ENCODE results near the gene DNAH14.

DNA sequence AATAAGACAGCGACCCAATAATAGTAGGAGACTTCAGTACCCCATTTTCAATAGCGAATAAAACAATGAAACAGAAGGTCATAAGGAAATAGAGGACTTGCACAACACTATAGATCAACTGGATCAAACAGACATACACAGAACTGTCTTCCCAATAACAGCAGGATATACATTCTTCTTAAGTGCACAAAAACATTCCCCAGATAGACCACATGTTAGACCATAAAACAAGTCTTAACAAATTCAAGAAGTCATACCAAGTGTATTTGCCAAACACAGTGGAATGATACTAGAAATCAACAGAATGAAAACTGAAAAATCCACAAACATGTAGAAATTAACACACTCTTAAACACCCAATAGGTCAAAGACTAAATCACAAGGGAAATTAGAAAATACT, 420.4 kb downstream of the DNAH14 start:
- TF ChIP-seq, protein P1, sequence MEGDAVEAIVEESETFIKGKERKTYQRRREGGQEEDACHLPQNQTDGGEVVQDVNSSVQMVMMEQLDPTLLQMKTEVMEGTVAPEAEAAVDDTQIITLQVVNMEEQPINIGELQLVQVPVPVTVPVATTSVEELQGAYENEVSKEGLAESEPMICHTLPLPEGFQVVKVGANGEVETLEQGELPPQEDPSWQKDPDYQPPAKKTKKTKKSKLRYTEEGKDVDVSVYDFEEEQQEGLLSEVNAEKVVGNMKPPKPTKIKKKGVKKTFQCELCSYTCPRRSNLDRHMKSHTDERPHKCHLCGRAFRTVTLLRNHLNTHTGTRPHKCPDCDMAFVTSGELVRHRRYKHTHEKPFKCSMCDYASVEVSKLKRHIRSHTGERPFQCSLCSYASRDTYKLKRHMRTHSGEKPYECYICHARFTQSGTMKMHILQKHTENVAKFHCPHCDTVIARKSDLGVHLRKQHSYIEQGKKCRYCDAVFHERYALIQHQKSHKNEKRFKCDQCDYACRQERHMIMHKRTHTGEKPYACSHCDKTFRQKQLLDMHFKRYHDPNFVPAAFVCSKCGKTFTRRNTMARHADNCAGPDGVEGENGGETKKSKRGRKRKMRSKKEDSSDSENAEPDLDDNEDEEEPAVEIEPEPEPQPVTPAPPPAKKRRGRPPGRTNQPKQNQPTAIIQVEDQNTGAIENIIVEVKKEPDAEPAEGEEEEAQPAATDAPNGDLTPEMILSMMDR (IDR thresholded peaks at IDR 0.05) = no peak
- TF ChIP-seq ZFX (IDR thresholded peaks at IDR 0.05; ENCODE audit: borderline replicate concordance) = no peak

Data from 22Rv1 (cell line).